OCI-LY7 (cell line): ENCODE measurements around the gene ATP6V0A1. TPM values are rescaled to one million over a fixed set of nuclear protein-coding genes. Genes with fewer than 3 reads are reported as not detected.
A peak's percentile ranks its signal among the peaks of the same experiment; 100 is the strongest.

ENCODE experiments used
- BruUV-seq: library from RNA; stranded (reverse); fragments of 400-500 nt; replicated peaks from 2 replicates; lab custom pipeline; 2021; lab: Mats Ljungman, UMichigan
- CTCF ChIA-PET: fragments of 300-600 bp; sonication (Branson Sonifier 250); formaldehyde crosslinking; loops from one replicate; lab custom pipeline; 2022; ENCODE audit warnings: antibody characterized with exemption; ENCODE audit not compliant: unreplicated experiment; lab: Charles Lee
- POLR2A ChIA-PET: fragments of 300-600 bp; sonication (Branson Sonifier 250); formaldehyde crosslinking; loops from one replicate; lab custom pipeline; 2022; ENCODE audit warnings: antibody characterized with exemption; lab: Charles Lee
- DNase-seq: peaks from one replicate; pipeline ENCODE4 v3.0.0-alpha.2; 2015; ENCODE audit warnings: low spot score
- H2AFZ ChIP-seq: fragments of 200-600 bp; sonication (generic), shearing (Covaris generic); 2 replicates; pipeline ENCODE4 v1.6.1; 2014; ENCODE audit warnings: mild to moderate bottlenecking, antibody characterized with exemption, low read length, moderate library complexity
- H3K27ac ChIP-seq: fragments of 200-600 bp; sonication (generic); 2 replicates; pipeline ENCODE4 v1.5.1; 2014; ENCODE audit warnings: mixed run types, low read depth, mild to moderate bottlenecking, moderate library complexity, low read length, inconsistent platforms; ENCODE audit not compliant: poor library complexity, severe bottlenecking
- H3K36me3 ChIP-seq: fragments of 200-600 bp; sonication (generic); 2 replicates; pipeline ENCODE4 v1.6.1; 2014; ENCODE audit warnings: mild to moderate bottlenecking, antibody characterized with exemption, low read length, moderate library complexity, mixed read lengths; ENCODE audit not compliant: insufficient read depth
- H3K4me1 ChIP-seq: fragments of 200-600 bp; sonication (generic); 2 replicates; pipeline ENCODE4 v1.5.1; 2014; ENCODE audit warnings: mild to moderate bottlenecking, low read length; ENCODE audit not compliant: insufficient read depth, poor library complexity, severe bottlenecking
- H3K4me2 ChIP-seq: fragments of 200-600 bp; sonication (generic); 2 replicates; pipeline ENCODE4 v1.6.1; 2014; ENCODE audit warnings: mild to moderate bottlenecking, low read length
- H3K4me3 ChIP-seq: fragments of 200-600 bp; sonication (generic); 2 replicates; pipeline ENCODE4 v1.5.1; 2014; ENCODE audit warnings: mild to moderate bottlenecking, low read depth, low read length; ENCODE audit not compliant: poor library complexity, severe bottlenecking
- H3K79me2 ChIP-seq: fragments of 200-600 bp; sonication (generic); 2 replicates; pipeline ENCODE4 v1.6.1; 2016; ENCODE audit warnings: low read depth, mild to moderate bottlenecking, low read length, moderate library complexity, mixed read lengths; ENCODE audit not compliant: insufficient read depth
- H3K9me2 ChIP-seq: fragments of 200-600 bp; sonication (generic); 2 replicates; pipeline ENCODE4 v1.6.1; 2016; ENCODE audit warnings: mild to moderate bottlenecking, low read length, mixed read lengths; ENCODE audit not compliant: insufficient read depth
- H3K9me3 ChIP-seq: fragments of 200-600 bp; sonication (generic); 2 replicates; pipeline ENCODE4 v1.6.1; 2014; ENCODE audit warnings: mild to moderate bottlenecking, mixed run types, low read length, mixed read lengths
- H4K20me1 ChIP-seq: fragments of 200-600 bp; sonication (generic); 2 replicates; pipeline ENCODE4 v1.6.1; 2014; ENCODE audit warnings: mild to moderate bottlenecking, antibody characterized with exemption, low read length, moderate library complexity, mixed read lengths; ENCODE audit not compliant: insufficient read depth
- CTCF ChIP-seq: fragments of 200-600 bp; sonication (generic); conservative IDR thresholded peaks from 2 replicates; pipeline ENCODE4 v1.5.1; 2014; ENCODE audit warnings: mild to moderate bottlenecking, antibody characterized with exemption, low read length, moderate library complexity, mixed read lengths
- EZH2phosphoT487 ChIP-seq: fragments of 200-600 bp; sonication (generic); IDR thresholded peaks from 2 replicates; pipeline ENCODE4 v1.6.1; 2018; ENCODE audit warnings: low read depth, borderline replicate concordance, mild to moderate bottlenecking, mixed run types, antibody characterized with exemption, low read length, moderate library complexity, mixed read lengths
- intact Hi-C: fragments of 100-400 bp; cut with micrococcal nuclease; formaldehyde crosslinking; loops from one replicate; pipeline ENCODE4 v1.10.0; 2022; ENCODE audit not compliant: unreplicated experiment
- microRNA-seq: library from miRNA; unstranded; fragments of <30 nt; microRNA quantifications from one replicate; pipeline ENCODE4 v1.2.0, GENCODE V29; 2022; ENCODE audit warnings: borderline replicate concordance
- small RNA-seq: library from RNA; depleted of rRNA; stranded (forward); fragments of <200 nt; gene quantifications from one replicate; pipeline ENCODE3, GENCODE V24; 2014
- total RNA-seq, 2 experiments: library from RNA; depleted of rRNA in 1 of 2; stranded (reverse); fragments of >200 nt in 1 of 2; shearing (Covaris generic) in 1 of 2; gene quantifications; 2 replicates each; pipeline ENCODE4 v1.2.3, GENCODE V29; 2014 to 2022

Gene ATP6V0A1
- total RNA-seq, 2 experiments from 2014 or later, result 19.8 to 46.9 TPM

DNA sequence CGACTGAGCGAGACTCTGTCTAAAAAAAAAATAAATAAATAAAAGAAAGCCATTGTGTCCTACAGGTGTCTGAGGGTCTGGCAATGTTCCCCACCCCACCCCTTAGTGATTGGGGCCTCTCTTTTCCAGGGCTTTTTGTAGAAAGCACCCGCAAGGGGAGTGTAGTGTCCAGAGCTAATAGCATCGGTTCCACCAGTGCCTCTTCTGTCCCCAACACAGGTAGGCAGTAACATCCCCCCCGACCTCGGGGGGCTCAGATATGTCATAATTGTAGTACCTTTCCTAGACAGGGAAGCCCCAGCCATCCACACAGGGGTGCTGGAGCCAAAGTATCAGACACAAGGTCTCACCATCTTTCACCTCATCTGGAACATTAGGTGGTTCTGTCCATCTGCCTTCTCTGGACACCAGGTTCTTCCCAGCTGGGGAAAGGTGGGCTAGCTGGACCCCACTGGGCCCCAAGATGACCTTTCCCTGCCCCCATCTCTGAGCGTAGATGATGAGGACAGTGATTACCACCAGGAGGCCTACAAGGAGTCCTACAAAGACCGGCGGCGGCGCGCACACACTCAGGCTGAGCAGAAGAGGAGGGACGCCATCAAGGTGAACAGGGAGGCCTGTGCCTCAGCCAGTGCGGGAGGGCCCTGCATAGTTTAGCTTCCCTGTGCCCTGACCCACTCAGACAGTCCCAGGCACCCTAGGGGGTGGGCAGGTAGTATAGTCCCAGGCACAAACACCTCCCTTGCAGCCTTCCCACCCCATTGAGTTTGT lies 109.8 kb downstream of the ATP6V0A1 start:
- Histone ChIP-seq H3K4me1 (peaks cover 25% of the 10 kb centered on the region), H3K9me3 (no peaks in the 10 kb centered on the region), H3K27ac (no peak overlapping the region), H3K4me3 (no peak overlapping the region), H3K79me2 (peaks cover 20% of the 10 kb centered on the region), H4K20me1 (no peaks in the 10 kb centered on the region), H3K4me2 (no peak overlapping the region; the same call in 1 of the 2 replicates), H2AFZ (no peak overlapping the region), H3K9me2 (no peaks in the 10 kb centered on the region), H3K36me3 (peaks cover 90% of the 10 kb centered on the region)
- TF ChIP-seq EZH2phosphoT487 (no peak), CTCF (no peak)
- POLR2A ChIA-PET, result interaction anchor here (1.1 kb wide), 1 partner anchor 13 kb away, joined by 3 read pairs; no protein-coding TSS in a partner anchor
- CTCF ChIA-PET, result interaction anchor here (0.8 to 1.8 kb wide), 2 partner anchors 9 to 19 kb away, joined by 3 to 8 read pairs; partner anchors contain the start of gene PSMC3IP
- DNase-seq, result no peak
- intact Hi-C loops, result no loop called here
- no TSS peak for BruUV-seq

DNA sequence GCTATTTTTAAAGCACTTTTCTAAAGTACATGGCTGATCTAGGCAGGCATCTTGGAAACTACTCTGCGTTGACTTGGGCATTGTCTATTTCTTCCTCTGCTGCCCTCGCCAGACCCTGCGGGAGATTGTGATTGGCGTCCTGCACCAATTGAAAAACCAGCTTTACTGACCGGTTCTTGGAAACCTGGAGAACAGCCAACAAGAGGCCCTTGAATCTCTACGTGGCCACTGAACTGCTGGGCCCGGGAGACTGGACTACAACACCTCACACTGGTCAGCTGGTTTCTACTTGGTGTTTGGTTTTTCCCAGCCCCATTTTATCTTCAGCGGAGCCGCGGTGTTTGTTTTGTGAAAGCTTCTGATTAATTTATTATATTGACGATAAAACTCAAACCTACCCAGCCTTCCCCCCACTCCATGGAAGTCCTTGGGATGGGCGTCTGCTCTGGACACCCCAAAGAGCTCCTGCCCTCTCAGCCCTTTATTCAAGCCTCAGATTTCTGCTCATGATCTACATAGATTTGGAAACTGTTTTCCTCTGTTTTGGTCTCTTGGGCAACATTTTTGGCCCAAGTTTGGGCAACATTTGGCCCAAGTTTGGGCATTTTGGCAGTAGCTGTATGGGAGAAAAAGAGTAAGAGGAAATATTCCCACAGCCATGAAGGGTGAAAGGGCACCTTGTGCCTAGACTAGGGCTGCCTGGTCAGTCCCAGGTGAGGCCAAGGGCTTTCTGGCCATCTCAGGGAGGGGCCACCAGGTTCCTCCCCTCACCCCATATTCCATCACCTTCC lies 113.0 kb downstream of the ATP6V0A1 start:
- CTCF ChIA-PET, result no interaction called here
- POLR2A ChIA-PET, result no interaction called here
- H3K79me2 ChIP-seq, result peaks cover 30% of the 10 kb centered on the region

More for the DNA sequence above, 113.0 kb downstream of the ATP6V0A1 start:
- Histone ChIP-seq H3K4me2 (no peak overlapping the region), H3K4me1 (peaks cover 30% of the 10 kb centered on the region), H3K9me2 (no peaks in the 10 kb centered on the region), H3K36me3 (peaks cover 88% of the 10 kb centered on the region), H3K9me3 (no peaks in the 10 kb centered on the region), H4K20me1 (peaks cover 4% of the 10 kb centered on the region; the same call in 1 of the 2 replicates), H3K27ac (no peak overlapping the region), H3K4me3 (no peak overlapping the region), H2AFZ (no peak overlapping the region)
- intact Hi-C loops, result loop anchor here (10.0 kb wide), 1 partner anchor 253 kb away; the partner anchor contains the start of gene BECN1
- no peak for DNase-seq
- BruUV-seq, result TSS peak; percentile 37
- TF ChIP-seq EZH2phosphoT487 (no peak), CTCF (no peak)

Small RNA genes within 50 kb of the gene (microRNA-seq; reads per million reads assigned to microRNA genes)
- gene MIR5010, result 17.4 reads per million, percentile 26 among the genes with 10 or more reads in this experiment
- gene MIR548AT, result not detected

Small RNA genes within 50 kb of the gene (small RNA-seq; reads per million reads assigned to genes)
- not detected for gene MIR548AT
- gene RNU7-97P, result not detected

Other genes starting within 250 kb of the ATP6V0A1 start
- 32.4 and 33.3 TPM in 2 replicates for gene STAT5B, start 182.5 kb upstream of the ATP6V0A1 start, total RNA-seq (2014; rRNA removed; shearing (Covaris generic))
- gene STAT5B, start 182.5 kb upstream of the ATP6V0A1 start, total RNA-seq (2022), result 46.7 and 50.5 TPM in 2 replicates
- gene STAT5A, start 170.4 kb upstream of the ATP6V0A1 start, total RNA-seq (2014; rRNA removed; shearing (Covaris generic)), result 1.9 and 3.8 TPM in 2 replicates
- 7.9 TPM in 2 replicates for gene STAT5A, start 170.4 kb upstream of the ATP6V0A1 start, total RNA-seq (2022)
- gene STAT3, start 70.4 kb upstream of the ATP6V0A1 start, total RNA-seq (2014; rRNA removed; shearing (Covaris generic)), result 11.4 and 14.8 TPM in 2 replicates
- gene STAT3, start 70.4 kb upstream of the ATP6V0A1 start, total RNA-seq (2022), result 28.7 and 37.2 TPM in 2 replicates
- not detected in 2 replicates for gene CAVIN1, start 35.6 kb upstream of the ATP6V0A1 start, total RNA-seq (2014; rRNA removed; shearing (Covaris generic))
- gene CAVIN1, start 35.6 kb upstream of the ATP6V0A1 start, total RNA-seq (2022), result 0.08 TPM in 1 of 2 replicates, not detected in the other
- 25.3 and 37.6 TPM in 2 replicates for gene NAGLU, start 77.4 kb downstream of the ATP6V0A1 start, total RNA-seq (2014; rRNA removed; shearing (Covaris generic))
- 42.8 and 46.6 TPM in 2 replicates for gene NAGLU, start 77.4 kb downstream of the ATP6V0A1 start, total RNA-seq (2022)
- gene HSD17B1, start 94.0 kb downstream of the ATP6V0A1 start, total RNA-seq (2014; rRNA removed; shearing (Covaris generic)), result 1.1 and 2.5 TPM in 2 replicates
- gene HSD17B1, start 94.0 kb downstream of the ATP6V0A1 start, total RNA-seq (2022), result 2.1 and 2.2 TPM in 2 replicates
- 32.6 and 42.9 TPM in 2 replicates for gene COASY, start 103.3 kb downstream of the ATP6V0A1 start, total RNA-seq (2014; rRNA removed; shearing (Covaris generic))
- gene COASY, start 103.3 kb downstream of the ATP6V0A1 start, total RNA-seq (2022), result 123 and 125 TPM in 2 replicates
- 31.6 and 33.6 TPM in 2 replicates for gene MLX, start 108.2 kb downstream of the ATP6V0A1 start, total RNA-seq (2014; rRNA removed; shearing (Covaris generic))
- gene MLX, start 108.2 kb downstream of the ATP6V0A1 start, total RNA-seq (2022), result 51.2 and 53.5 TPM in 2 replicates
- 27.3 and 40.5 TPM in 2 replicates for gene PSMC3IP, start 118.9 kb downstream of the ATP6V0A1 start, total RNA-seq (2014; rRNA removed; shearing (Covaris generic))
- gene PSMC3IP, start 118.9 kb downstream of the ATP6V0A1 start, total RNA-seq (2022), result 33.3 and 36.4 TPM in 2 replicates
- 33.5 and 34.1 TPM in 2 replicates for gene RETREG3, start 150.5 kb downstream of the ATP6V0A1 start, total RNA-seq (2014; rRNA removed; shearing (Covaris generic))
- gene RETREG3, start 150.5 kb downstream of the ATP6V0A1 start, total RNA-seq (2022), result 50.5 and 54.5 TPM in 2 replicates
- 93.7 and 113 TPM in 2 replicates for gene TUBG1, start 150.8 kb downstream of the ATP6V0A1 start, total RNA-seq (2014; rRNA removed; shearing (Covaris generic))
- 112 and 114 TPM in 2 replicates for gene TUBG1, start 150.8 kb downstream of the ATP6V0A1 start, total RNA-seq (2022)
- 5.5 and 10.4 TPM in 2 replicates for gene TUBG2, start 200.4 kb downstream of the ATP6V0A1 start, total RNA-seq (2014; rRNA removed; shearing (Covaris generic))
- gene TUBG2, start 200.4 kb downstream of the ATP6V0A1 start, total RNA-seq (2022), result 22.5 and 23.4 TPM in 2 replicates
- gene PLEKHH3, start 218.1 kb downstream of the ATP6V0A1 start, total RNA-seq (2014; rRNA removed; shearing (Covaris generic)), result 17.0 and 24.4 TPM in 2 replicates
- 42.9 and 47.5 TPM in 2 replicates for gene PLEKHH3, start 218.1 kb downstream of the ATP6V0A1 start, total RNA-seq (2022)
- gene CCR10, start 223.0 kb downstream of the ATP6V0A1 start, total RNA-seq (2014; rRNA removed; shearing (Covaris generic)), result 0.82 and 1.0 TPM in 2 replicates
- 2.0 and 3.3 TPM in 2 replicates for gene CCR10, start 223.0 kb downstream of the ATP6V0A1 start, total RNA-seq (2022)
- 0.95 and 1.0 TPM in 2 replicates for gene CNTNAP1, start 223.7 kb downstream of the ATP6V0A1 start, total RNA-seq (2014; rRNA removed; shearing (Covaris generic))
- gene CNTNAP1, start 223.7 kb downstream of the ATP6V0A1 start, total RNA-seq (2022), result 6.8 TPM in 2 replicates